ENCODE measurements around the gene ZMYND19.
"Not testable (repeated sequence)": the region's sequence is repeated elsewhere in the genome, so short reads cannot be mapped to it uniquely, and the experiment has no call there.

ZMYND19 gene

GRCh38 chr9:137574192-137574591, 16.1 kb downstream of the ZMYND19 start:
- H3K4me3 ChIP-seq (ENCODE audit: low read depth, low read length): no peak overlapping the region
- no peak for DNase-seq (ENCODE audit: low read depth)
- TF ChIP-seq CTCF (IDR thresholded peaks at IDR 0.05; ENCODE audit: low read depth, low read length, missing control alignments): no peak

GRCh38 chr9:137570566-137570965, 19.7 kb downstream of the ZMYND19 start:
- no peak for DNase-seq (ENCODE audit: low read depth)
- H3K4me3 ChIP-seq (ENCODE audit: low read depth, low read length): no peak overlapping the region
- no peak for TF ChIP-seq CTCF (IDR thresholded peaks at IDR 0.05; ENCODE audit: low read depth, low read length, missing control alignments)

GRCh38 chr9:137569609-137570203, 20.6 kb downstream of the ZMYND19 start:
- TF ChIP-seq CTCF (IDR thresholded peaks at IDR 0.05; ENCODE audit: low read depth, low read length, missing control alignments): no peak
- H3K4me3 ChIP-seq (ENCODE audit: low read depth, low read length): no peak overlapping the region
- DNase-seq (ENCODE audit: low read depth): no peak

GRCh38 chr9:137568445-137568844, 21.9 kb downstream of the ZMYND19 start:
- H3K4me3 ChIP-seq (ENCODE audit: low read depth, low read length); DNase-seq (ENCODE audit: low read depth): not testable (repeated sequence)

GRCh38 chr9:137564817-137565411, 25.4 kb downstream of the ZMYND19 start:
- TF ChIP-seq CTCF (IDR thresholded peaks at IDR 0.05; ENCODE audit: low read depth, low read length, missing control alignments): no peak
- no peak for DNase-seq (ENCODE audit: low read depth)
- no peak overlapping the region for H3K4me3 ChIP-seq (ENCODE audit: low read depth, low read length)

- no peak for TF ChIP-seq CTCF (IDR thresholded peaks at IDR 0.05; ENCODE audit: low read depth, low read length, missing control alignments)
- DNase-seq (ENCODE audit: low read depth): no peak
- no peak overlapping the region for H3K4me3 ChIP-seq (ENCODE audit: low read depth, low read length)
Measured at GRCh38 chr9:137564134-137564533, 26.2 kb downstream of the ZMYND19 start.

GRCh38 chr9:137558127-137558526, 32.2 kb downstream of the ZMYND19 start:
- no peak for TF ChIP-seq CTCF (IDR thresholded peaks at IDR 0.05; ENCODE audit: low read depth, low read length, missing control alignments)
- H3K4me3 ChIP-seq (ENCODE audit: low read depth, low read length): no peak overlapping the region
- no peak for DNase-seq (ENCODE audit: low read depth)

Data from GM12864 (cell line).